DOHH2 (cell line): Measurements from ENCODE around the gene HELZ.

Source experiments
- H3F3A ChIP-seq: fragments of 200-600 bp; sonication (generic), shearing (Covaris generic); 2 replicates; pipeline ENCODE4 v1.6.0; 2016; ENCODE audit warnings: antibody characterized with exemption, mild to moderate bottlenecking; ENCODE audit not compliant: control insufficient read depth, insufficient read depth
- H3K27ac ChIP-seq: fragments of 200-600 bp; sonication (generic); 2 replicates; pipeline ENCODE4 v1.5.1; 2014; ENCODE audit warnings: low read depth, mild to moderate bottlenecking, low read length, moderate library complexity
- H3K27me3 ChIP-seq: fragments of 200-600 bp; sonication (generic); 2 replicates; pipeline ENCODE4 v1.6.1; 2014; ENCODE audit warnings: mild to moderate bottlenecking, low read length, mixed read lengths; ENCODE audit not compliant: control insufficient read depth
- H3K36me3 ChIP-seq: fragments of 200-600 bp; sonication (generic); 2 replicates; pipeline ENCODE4 v1.6.1; 2014; ENCODE audit warnings: mild to moderate bottlenecking, low read length, moderate library complexity, mixed read lengths; ENCODE audit not compliant: control insufficient read depth
- H3K4me1 ChIP-seq: fragments of 200-600 bp; sonication (generic); 2 replicates; pipeline ENCODE4 v1.6.1; 2014; ENCODE audit warnings: mild to moderate bottlenecking, low read length, mixed read lengths; ENCODE audit not compliant: control insufficient read depth
- H3K4me2 ChIP-seq: fragments of 200-600 bp; sonication (generic); 2 replicates; pipeline ENCODE4 v1.6.0; 2014; ENCODE audit warnings: mild to moderate bottlenecking, low read length, moderate library complexity
- H3K4me3 ChIP-seq: fragments of 200-600 bp; sonication (generic); 2 replicates; pipeline ENCODE4 v1.5.1; 2014; ENCODE audit warnings: mild to moderate bottlenecking, low read length, mixed read lengths
- H3K79me2 ChIP-seq: fragments of 200-600 bp; sonication (generic); 2 replicates; pipeline ENCODE4 v1.6.1; 2014; ENCODE audit warnings: mild to moderate bottlenecking, low read length, mixed read lengths; ENCODE audit not compliant: control insufficient read depth
- H3K9me2 ChIP-seq: fragments of 200-600 bp; sonication (generic); replicated peaks from 2 replicates; pipeline ENCODE4 v1.6.1; 2014; ENCODE audit warnings: mild to moderate bottlenecking, low read length, mixed read lengths; ENCODE audit not compliant: control insufficient read depth
- H3K9me3 ChIP-seq: fragments of 200-600 bp; sonication (generic); 2 replicates; pipeline ENCODE4 v1.6.1; 2014; ENCODE audit warnings: antibody characterized with exemption, low read length, mixed read lengths; ENCODE audit not compliant: control insufficient read depth, insufficient read depth
- H4K20me1 ChIP-seq: fragments of 200-600 bp; sonication (generic); 2 replicates; pipeline ENCODE4 v1.6.0; 2014; ENCODE audit warnings: low read depth, mild to moderate bottlenecking, antibody characterized with exemption, low read length, moderate library complexity; ENCODE audit not compliant: control insufficient read depth, insufficient read depth
- CTCF ChIP-seq: fragments of 200-600 bp; sonication (generic); IDR thresholded peaks from one replicate; pipeline ENCODE4 v1.5.1; 2014; ENCODE audit warnings: antibody characterized with exemption, mild to moderate bottlenecking, low read depth, low read length; ENCODE audit not compliant: poor library complexity, severe bottlenecking
- EZH2phosphoT487 ChIP-seq: fragments of 200-600 bp; sonication (generic); IDR thresholded peaks from 2 replicates; pipeline ENCODE4 v1.6.1; 2017; ENCODE audit warnings: borderline replicate concordance, mild to moderate bottlenecking, antibody characterized with exemption, low read length, moderate library complexity, mixed read lengths

The HELZ gene

GRCh38 chr17:67076290-67076689 is 168.7 kb downstream of the HELZ start:
- H3K79me2 ChIP-seq, result no peaks in the 10 kb centered on the region
- TF ChIP-seq EZH2phosphoT487 (no peak), CTCF (no peak)
- no peaks in the 10 kb centered on the region for H3K9me2 ChIP-seq
- H3K4me3 ChIP-seq, result no peak overlapping the region
- H4K20me1 ChIP-seq, result no peaks in the 10 kb centered on the region
- H3K9me3 ChIP-seq, result no peaks in the 10 kb centered on the region
- peaks cover 20% of the 10 kb centered on the region for H3K36me3 ChIP-seq
- H3F3A ChIP-seq, result no peaks in the 10 kb centered on the region
- no peak overlapping the region for H3K4me2 ChIP-seq
- H3K27ac ChIP-seq, result no peak overlapping the region
- H3K27me3 ChIP-seq, result no peaks in the 10 kb centered on the region
- peaks cover 8% of the 10 kb centered on the region for H3K4me1 ChIP-seq

GRCh38 chr17:67074781-67075180 is 170.2 kb downstream of the HELZ start:
- Histone ChIP-seq H3K9me2 (no peaks in the 10 kb centered on the region), H4K20me1 (no peaks in the 10 kb centered on the region), H3K4me1 (no peaks in the 10 kb centered on the region), H3K4me2 (no peak overlapping the region), H3F3A (no peaks in the 10 kb centered on the region), H3K27me3 (no peaks in the 10 kb centered on the region), H3K27ac (no peak overlapping the region), H3K36me3 (peaks cover 16% of the 10 kb centered on the region; the same call in 1 of the 2 replicates), H3K4me3 (no peak overlapping the region), H3K79me2 (no peaks in the 10 kb centered on the region), H3K9me3 (no peaks in the 10 kb centered on the region)
- no peak for TF ChIP-seq CTCF

- H4K20me1 ChIP-seq, result no peaks in the 10 kb centered on the region
- no peaks in the 10 kb centered on the region for H3K9me2 ChIP-seq
- no peaks in the 10 kb centered on the region for H3K27me3 ChIP-seq
- H3K4me2 ChIP-seq, result no peak overlapping the region
- H3K4me3 ChIP-seq, result no peak overlapping the region
- H3K36me3 ChIP-seq, result peaks cover 6% of the 10 kb centered on the region; the same call in 1 of the 2 replicates
- H3F3A ChIP-seq, result no peaks in the 10 kb centered on the region
- H3K4me1 ChIP-seq, result no peaks in the 10 kb centered on the region
- TF ChIP-seq EZH2phosphoT487, result no peak
- TF ChIP-seq CTCF, result no peak
- H3K79me2 ChIP-seq, result no peaks in the 10 kb centered on the region
- no peak overlapping the region for H3K27ac ChIP-seq
- no peaks in the 10 kb centered on the region for H3K9me3 ChIP-seq
Measured at GRCh38 chr17:67072885-67073284, 172.1 kb downstream of the HELZ start.

GRCh38 chr17:67071595-67071994 is 173.4 kb downstream of the HELZ start:
- H3K27me3 ChIP-seq, result no peaks in the 10 kb centered on the region
- H3K4me1 ChIP-seq, result no peaks in the 10 kb centered on the region
- no peaks in the 10 kb centered on the region for H4K20me1 ChIP-seq

More at GRCh38 chr17:67071595-67071994, 173.4 kb downstream of the HELZ start:
- Histone ChIP-seq H3K4me2 (no peak overlapping the region), H3K9me2 (no peaks in the 10 kb centered on the region), H3K36me3 (peaks cover 5% of the 10 kb centered on the region; the same call in 1 of the 2 replicates), H3K4me3 (no peak overlapping the region), H3K79me2 (no peaks in the 10 kb centered on the region), H3K27ac (no peak overlapping the region), H3K9me3 (no peaks in the 10 kb centered on the region), H3F3A (no peaks in the 10 kb centered on the region)
- TF ChIP-seq EZH2phosphoT487, result no peak
- TF ChIP-seq CTCF, result no peak
